Middle frontal gyrus (tissue), 1 donor: ENCODE measurements around the gene RASA3.
A peak's percentile ranks its signal among the peaks of the same experiment; 100 is the strongest.

ENCODE experiments used
- DNase-seq: peaks from one replicate; pipeline ENCODE4 v3.0.0-alpha.2; 2015; ENCODE audit warnings: low spot score; ENCODE audit errors: extremely low spot score

Gene RASA3

DNA sequence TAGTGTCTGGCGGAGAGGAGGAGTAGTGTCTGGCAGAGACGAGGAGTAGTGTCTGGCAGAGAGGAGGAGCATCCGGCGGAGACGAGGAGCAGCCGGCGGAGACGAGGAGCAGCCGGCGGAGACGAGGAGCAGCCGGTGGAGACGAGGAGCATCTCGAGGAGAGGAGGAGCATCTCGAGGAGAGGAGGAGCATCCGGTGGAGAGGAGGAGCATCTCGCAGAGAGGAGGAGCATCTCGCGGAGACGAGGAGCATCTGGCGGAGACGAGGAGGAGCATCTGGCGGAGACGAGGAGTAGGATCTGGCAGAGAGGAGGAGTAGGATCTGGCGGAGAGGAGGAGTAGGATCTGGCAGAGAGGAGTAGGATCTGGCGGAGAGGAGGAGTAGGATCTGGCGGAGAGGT lies 176.7 kb downstream of the RASA3 start:
- DNase-seq = no peak

DNA sequence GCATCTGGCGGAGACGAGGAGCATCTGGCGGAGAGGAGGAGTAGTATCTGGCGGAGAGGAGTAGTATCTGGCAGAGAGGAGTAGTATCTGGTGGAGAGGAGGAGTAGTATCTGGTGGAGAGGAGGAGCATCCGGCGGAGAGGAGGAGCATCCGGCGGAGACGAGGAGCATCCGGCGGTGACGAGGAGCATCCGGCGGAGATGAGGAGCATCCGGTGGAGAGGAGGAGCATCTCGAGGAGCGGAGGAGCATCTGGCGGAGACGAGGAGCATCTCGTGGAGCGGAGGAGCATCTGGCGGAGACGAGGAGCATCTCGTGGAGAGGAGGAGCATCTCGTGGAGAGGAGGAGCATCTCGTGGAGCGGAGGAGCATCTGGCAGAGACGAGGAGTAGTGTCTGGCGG lies 177.2 kb downstream of the RASA3 start:
- DNase-seq = no peak

DNA sequence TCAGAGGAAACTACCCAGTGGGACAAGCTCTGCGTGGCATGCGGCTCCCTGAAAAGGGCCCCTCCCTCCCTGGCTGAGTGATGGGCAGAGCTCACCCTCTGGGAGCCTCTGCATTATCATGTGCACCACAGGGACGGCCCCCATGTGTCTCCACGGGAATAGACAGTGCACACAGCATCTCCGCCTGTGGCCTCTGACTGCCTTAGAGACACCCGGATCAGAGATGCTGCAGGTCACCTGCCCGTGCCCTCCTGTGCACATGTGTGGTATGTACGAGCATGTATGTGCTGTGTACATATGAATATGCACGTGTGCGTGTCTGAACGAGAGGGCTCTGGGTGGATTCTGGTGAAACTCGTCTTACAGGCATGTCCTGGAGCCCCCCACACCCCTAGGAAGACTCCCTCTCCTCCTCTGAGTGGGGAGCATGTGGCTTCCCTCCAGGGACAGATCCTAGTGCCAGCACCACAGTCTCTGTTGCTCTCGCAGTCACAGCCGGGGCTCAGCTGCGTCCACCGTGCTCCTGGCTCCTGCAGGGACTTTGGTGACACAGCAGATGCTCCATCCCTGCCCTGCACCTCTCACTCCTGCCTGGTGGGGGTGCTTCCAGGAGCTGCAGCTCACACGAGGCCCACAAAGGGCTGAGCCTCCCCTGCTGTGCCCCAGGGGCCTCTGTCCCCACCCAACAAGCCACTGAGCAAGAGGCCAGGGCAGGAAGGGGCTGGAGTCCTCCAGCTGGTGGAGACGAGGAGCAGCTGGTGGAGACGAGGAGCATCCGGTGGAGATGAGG lies 178.2 kb downstream of the RASA3 start:
- no peak for DNase-seq

DNA sequence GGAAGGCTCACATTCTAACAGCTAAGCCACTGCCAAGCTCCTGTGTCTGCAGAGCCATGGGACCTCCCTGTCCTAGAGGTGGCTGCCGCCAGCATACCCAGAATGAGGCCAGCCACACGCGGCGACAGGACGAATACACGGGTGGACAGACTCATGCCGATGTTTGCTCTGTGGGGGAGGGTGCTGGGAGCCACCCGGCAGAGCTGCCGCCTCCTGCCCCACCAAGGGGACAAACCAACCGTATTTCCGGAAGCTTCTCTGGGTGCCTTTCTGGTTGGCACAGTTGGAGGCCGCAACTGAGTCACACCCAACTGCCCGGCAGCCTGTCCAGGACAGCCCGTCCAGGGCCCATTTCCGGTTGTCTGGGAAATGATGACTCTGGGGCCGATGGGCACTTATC lies 178.9 kb downstream of the RASA3 start:
- no peak for DNase-seq

DNA sequence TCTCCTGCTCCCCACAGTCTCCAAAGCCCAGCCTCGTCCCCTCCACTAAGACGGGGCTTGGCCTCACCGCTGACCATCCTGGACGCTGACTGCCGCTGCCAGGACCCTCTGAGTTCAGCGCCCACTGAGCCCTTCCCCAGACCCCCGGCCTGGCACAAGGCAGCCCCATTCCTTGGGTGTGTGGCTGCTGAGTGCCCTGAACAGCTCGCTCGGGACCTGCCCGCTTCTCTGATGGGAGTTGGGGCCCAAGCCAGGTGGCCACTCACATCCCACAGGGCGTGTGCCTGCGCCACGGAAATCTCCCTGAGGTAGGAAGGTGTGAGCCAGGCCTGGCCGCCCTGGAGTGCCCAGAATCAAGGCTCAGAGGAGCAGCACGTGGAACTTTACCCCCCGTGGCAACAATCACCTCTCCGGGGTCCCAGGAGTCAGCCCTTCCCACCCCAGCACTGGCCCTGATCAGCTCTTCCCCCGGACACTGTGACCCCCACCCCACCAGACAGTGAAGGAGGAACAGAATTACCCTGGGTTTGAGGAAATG lies 179.4 kb downstream of the RASA3 start:
- DNase-seq = no peak

DNA sequence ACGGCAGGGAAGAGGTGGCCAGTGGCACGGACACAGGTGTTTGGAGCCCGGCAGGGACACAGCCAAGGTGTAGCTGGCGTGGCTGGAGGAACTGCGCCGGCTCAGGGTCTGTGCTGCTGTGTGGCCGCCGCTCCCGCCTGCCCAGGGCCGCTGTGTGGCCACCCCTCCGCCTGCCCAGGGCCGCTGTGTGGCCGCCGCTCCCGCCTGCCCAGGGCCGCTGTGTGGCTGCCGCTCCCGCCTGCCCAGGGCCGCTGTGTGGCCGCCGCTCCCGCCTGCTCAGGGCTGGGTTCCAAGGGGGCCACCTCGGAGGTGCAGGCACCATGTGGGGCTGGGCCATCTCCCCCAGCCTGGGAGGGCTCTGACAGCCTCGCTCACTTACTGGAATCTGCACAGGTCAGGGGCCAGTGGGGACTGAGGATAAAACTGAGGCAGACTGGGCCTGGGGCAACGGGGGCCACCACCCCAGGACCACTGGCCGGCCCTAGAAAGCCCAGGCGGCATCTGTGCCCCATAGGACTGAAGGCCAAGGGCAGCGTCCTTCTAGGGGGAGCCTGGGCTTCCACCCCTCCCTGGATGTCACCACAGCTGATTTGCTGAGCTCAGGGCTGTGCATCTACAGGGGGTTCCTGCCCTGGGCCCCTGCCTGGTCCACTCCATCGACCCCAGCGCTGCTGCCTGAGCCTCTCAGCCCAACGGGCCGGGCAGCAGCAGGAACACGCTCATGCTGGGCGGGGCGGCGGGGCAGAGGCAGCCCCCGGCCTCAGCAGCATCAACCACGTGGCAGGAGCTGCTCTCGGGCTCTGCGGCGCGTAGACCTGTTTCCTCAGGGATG lies 180.1 kb downstream of the RASA3 start:
- DNase-seq = no peak

DNA sequence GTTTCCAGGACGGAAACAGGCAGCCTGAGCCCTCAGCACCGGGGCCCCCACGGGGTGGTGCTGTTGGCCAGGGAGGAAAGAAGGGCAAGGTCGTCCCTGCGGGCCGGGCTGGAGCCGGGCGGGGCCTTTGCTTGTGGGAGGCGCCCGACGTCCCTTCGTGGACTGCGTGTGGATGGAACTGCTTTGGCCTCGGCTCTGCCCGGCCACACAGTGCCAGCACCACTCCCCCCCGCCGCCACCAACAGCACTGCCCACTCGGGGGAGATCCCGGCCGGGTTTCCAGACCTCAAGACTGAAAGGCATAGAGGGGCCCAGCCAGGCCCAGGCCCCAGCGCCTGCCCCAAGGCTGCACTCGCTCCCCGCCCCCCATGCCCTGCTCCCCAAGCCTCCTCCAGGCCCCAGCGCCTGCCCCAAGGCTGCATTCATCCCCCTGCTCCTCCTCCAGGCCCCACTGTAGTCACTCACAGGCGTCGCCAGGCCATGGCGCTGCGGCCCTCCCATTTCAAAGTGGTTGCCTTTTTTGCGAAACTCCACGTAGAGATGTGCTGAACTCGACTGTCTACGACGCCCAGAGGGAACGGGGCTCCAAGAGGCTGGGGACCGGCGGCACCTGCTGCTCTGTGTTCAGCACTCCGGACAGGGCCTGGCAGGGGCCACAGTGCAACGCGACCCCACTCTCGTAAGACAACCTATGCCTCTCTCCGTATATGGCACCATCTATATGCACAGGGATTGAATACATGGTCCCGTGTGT lies 181.0 kb downstream of the RASA3 start:
- DNase-seq = peak; percentile 31

DNA sequence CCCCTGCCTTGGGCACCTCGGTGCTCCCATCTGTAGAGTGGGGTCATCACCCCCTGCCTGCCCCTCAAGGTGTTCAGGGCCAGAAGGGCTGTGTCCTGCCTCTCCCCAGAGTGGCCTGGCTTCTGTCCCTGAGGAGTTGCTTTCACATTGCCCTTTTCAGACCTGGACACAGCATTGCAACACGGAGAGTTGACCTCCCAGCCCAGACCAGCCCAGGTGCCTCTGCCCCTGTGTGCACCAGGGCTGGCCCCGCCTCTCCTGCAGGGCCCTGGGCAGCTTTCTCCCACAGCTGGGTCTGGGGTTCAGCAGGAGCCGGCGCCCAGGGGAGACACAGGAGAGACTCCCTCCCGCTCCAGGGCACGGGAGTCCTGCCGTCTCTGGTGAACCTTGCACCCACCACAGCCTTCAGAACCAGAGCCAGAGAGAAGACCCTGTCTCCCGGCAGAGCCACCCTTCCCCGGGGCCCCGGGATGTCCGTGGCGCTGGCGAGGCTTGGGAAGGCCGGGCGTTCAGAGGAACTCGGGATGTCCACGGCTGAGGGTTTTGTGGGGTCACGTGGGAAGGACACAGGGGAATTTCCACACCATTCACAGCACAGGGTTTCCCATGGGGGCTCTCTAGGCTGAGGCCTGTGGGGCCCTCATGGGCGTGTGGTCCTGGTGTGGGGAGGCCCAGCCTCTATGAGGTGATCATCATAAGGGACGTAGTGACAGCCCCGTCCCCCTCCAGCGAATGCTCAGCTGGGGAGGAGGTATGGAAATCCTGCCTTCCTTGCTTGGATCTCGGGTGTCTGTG lies 181.8 kb downstream of the RASA3 start:
- no peak for DNase-seq

DNA sequence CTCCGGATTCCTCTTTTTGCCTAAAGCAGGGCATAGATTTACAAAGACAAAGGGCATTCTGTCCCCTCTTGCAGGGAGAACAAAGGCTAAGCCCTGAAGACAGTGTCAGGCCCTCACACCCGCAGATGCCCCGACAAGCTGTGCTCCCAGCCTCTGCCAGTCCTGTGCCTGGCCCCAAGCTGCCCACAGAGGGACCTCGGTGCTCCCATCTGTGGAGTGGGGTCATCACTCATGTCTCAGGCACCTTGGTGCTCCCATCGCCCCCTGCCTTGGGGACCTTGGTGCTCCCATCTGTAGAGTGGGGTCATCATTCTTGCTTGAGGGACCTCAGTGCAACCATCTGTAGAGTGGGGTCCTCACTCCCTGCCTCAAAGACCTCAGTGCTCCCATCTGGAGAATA lies 182.9 kb downstream of the RASA3 start:
- DNase-seq = no peak

DNA sequence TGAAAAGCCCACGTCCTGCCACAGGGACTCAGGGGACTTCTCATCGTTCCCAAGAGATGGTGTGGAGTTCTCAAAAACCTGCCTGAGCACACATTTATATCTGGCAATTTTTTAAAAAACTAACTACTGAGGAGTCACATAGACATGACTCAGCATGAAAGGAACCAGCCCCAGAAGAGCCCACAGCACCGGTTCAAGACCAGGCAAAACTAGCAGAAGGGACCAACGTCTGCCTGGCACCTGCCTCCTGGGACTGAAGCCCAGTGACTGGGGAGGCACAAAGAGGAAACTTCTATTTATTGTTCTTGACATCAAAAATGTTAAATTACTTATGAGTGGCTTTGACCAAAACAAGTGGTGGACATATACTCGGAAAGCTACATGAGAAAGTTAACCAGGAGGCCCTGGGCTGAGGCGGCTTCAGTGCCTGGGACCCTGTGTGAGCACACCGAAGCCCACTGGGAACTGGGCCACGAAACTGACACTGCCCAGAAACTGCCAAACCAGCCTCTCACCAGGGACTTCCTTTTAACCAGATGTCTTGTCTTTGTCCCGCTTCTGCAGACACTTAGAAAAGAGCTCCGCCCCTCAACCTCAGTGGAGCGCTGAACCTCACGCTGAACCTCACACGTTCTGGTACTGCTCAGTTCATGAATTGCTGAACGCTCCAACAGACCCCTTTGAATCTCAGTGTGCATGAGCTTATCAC lies 184.2 kb downstream of the RASA3 start:
- DNase-seq = no peak

DNA sequence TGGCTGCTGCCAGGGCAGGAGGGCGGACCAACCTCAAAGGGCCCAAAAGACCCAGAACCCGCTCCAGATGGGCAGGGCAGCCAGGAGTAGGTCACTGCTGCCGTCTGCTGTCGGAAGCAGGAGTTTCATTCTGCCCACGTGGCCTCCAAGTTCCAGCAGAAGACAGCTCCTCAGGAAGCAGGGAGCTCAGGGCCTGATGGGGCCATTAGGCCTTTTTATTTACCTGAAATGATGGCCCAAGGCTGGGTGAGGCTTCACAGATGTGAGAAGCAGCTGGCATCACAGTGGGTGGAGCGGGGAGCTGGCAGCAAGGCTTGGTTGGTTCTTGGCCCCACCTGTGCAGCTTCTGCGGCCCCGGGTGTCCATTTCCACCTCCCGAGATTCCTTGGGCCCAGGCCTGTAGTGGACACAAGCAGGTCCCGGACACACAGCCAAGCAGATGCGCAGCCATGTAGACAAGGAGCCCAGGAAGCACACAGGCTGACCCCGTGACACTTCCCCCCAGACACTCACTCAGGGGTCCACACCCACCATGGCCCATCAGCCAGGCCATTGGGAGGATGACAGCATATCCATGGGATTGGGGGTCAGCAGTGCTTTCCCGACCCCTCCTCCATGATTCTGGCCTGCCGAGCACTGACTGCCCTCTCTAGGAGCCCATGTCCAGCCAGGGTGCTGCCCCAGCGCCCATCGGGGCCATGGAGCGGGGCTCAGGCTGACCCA lies 185.0 kb downstream of the RASA3 start:
- no peak for DNase-seq

DNA sequence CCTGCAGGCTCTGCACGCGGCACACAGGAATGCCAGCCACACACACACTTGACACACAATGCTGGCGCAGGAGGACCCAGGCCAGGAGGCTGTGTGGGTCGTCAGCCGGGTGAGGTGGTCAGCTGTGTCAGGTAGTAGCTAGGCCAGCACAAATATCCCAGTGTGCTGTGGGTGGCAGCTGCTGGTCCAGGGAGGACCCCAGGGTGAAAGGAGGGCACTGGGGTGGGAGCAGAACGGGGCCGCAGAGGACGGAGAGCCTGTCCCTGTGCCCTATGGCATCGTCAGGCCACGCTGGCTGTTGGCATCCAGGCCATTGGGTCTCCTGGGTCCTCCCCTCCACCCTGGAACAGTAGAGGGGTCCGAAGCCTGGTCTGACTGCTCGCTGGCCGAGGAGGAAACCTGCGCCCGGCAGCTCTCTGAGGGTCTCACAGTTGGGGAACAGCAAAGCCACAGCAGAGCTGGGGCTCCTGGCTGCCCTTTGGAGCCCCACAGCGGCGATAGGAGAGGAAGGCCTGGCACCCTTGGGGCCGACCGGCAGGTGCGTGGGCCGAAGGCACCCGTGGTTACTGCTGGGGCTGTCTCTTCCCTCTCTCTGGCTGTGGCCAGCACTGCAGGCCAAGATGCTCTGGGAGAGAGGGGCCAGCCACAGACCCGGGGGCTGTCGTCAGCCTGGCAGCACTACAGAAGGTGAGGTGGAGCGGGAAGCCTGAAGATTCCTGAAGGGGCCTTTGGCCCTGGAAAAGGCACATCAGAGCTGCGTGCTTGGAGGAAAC lies 185.8 kb downstream of the RASA3 start:
- no peak for DNase-seq

DNA sequence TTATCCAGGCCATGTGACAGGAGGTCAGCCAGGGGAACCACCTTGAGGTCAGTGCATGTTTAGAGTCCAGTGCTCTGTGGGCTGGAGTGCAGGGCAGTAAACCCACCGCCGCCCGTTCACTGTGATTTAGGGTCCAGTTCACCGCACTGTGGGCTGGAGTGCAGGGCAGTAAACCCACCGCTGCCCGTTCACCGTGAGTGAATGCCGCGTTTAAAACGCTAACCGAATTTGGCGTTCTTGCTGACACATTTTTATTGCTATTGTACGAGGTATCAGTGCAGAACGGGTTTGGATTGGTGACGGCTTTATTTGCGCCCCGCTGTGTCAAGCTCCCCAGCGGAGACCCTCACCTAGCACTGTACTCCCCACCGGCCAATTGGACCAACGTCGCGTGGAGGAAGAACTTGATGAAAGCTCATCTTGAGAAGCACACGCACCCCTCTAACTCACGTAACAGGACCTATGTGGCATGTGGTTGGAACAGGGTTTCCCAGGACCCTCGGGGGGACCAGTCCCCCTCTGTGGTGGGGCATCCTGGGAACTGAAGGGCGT lies 186.5 kb downstream of the RASA3 start:
- DNase-seq = no peak

DNA sequence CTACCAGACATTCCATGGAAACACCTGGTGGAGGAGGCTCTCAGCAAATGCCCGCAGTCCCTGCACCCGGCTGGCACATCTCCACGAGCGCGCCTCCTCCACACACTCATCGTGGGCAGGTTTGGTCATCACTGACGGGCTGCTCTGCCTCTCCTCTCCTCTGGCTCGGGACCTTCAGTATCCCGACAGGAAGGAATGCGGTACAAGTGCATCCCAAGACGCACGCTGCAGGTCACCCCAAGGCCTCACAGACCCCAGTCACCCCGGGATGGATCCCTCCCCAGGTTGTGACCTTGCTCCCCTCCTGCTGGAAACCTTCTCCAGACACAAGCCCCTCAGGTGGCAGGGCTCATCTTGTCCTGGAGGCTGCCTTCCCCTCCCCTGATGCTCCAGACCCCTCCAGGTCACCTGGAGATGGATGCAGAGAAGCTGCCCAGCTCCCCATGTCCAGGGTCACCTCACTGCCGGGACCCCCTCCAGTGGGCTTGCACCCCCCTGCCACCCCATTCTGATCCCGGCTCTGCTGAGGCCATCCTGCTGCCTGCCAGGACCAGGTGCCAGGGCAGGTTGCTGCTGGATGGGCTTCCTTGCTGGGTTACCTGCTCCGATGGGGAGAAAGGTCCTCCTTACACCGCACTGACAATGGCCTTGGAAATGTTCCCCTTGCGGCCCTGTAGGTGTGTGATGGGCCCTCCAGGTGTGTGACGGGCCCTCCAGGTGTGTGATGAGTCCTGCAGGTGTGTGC lies 188.4 kb downstream of the RASA3 start:
- DNase-seq = no peak

DNA sequence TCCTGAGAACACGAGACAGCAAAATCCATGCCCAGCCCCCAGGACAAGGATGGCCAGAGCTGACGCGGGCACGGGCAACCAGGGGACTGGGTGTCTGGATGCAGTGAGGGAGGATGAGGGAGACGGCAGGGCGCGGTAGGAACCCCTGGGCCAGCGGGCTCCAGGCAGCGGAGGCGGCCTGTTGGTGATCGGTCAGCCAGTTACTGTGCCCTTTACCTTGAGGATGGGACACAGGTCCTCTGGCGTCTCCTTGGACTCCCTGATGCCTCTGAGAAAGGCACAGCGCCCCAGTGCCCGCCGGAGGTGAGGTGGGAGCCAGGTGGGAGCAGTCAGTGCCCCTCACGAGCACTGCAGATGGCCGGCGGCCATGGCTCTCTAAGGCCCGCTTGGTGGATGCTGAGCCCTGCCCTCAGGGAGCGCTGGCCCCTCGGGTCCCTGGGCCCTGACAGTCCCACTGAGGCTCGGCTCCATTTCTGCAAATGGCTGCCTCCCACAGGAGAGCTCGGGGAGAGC lies 189.8 kb downstream of the RASA3 start:
- no peak for DNase-seq

DNA sequence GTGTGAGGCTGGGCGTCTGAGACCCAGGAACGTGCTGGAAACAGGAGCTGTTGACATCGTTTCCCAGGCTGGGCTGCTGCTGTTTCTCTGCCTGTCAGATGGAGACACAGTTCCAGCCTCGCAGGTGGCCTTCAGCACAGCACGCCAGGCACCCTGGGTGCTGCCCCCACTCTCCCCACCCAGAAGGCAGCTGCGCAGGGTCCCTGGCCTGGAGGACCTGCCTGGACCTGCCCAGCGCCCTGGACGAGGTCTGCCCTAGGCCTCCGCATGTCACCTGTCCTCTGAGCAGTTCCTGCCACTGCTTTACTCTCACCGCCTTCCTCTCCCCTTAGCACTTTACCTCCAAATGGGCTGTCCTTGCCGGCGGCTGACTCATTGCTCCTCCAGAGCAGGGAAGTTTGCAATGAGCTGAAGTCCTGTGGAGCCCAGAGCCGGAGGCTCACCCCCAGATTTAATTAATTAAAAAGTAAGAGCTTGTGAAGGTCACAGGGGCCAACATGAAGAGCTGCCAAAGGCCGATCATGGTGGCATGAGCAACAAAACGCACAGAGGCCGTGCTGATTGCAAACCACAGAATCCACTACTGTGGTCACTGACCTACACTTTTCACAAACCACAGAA lies 190.7 kb downstream of the RASA3 start:
- DNase-seq = no peak

DNA sequence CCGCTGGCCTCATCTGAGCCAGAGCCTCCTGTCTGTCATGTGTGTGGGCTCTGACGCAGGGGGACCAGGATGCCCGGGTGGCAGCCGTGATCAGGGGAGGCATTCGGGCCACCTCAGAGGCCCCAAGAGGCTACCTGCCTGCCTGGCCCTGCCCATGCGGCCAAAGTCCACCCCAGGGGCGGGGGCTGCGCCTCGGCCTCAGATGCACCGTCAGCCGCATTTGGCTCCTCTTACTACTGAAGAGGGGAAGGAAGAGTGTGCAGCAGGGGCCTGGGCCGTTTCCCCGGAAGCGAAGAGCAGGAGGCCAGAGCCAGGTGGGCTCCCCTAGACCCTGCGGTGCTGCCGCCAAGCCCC lies 192.5 kb downstream of the RASA3 start:
- DNase-seq = no peak
